Fibroblast of lung (primary cell): ENCODE measurements around the gene MICAL2. TPM values are rescaled to one million over a fixed set of nuclear protein-coding genes. Genes with fewer than 3 reads are reported as not detected.

Experiments
- DNase-seq, 2 donors: peaks; one replicate each; pipeline versions ENCODE4 v3.0.0 to v3.0.0-alpha.2; 2010; ENCODE audit warnings: low read depth in 2 of 2
- H2AFZ ChIP-seq: 2 replicates; pipeline ENCODE4 v1.5.1; 2012; ENCODE audit warnings: low read length, control low read depth, inconsistent platforms
- H3K27ac ChIP-seq: 2 replicates; pipeline ENCODE4 v1.5.1; 2011; ENCODE audit warnings: low read length, control low read depth; ENCODE audit not compliant: insufficient read depth
- H3K27me3 ChIP-seq: 2 replicates; pipeline ENCODE4 v1.5.1; 2011; ENCODE audit warnings: mild to moderate bottlenecking, low read length; ENCODE audit not compliant: control insufficient read depth, insufficient read depth
- H3K36me3 ChIP-seq: 2 replicates; pipeline ENCODE4 v1.5.1; 2011; ENCODE audit warnings: low read length; ENCODE audit not compliant: control insufficient read depth, insufficient read depth
- H3K4me1 ChIP-seq: 2 replicates; pipeline ENCODE4 v1.5.1; 2011; ENCODE audit warnings: low read length; ENCODE audit not compliant: control insufficient read depth, insufficient read depth; ENCODE audit errors: extremely low read depth
- H3K4me2 ChIP-seq: 2 replicates; pipeline ENCODE4 v1.5.1; 2011; ENCODE audit warnings: low read length, control low read depth; ENCODE audit not compliant: insufficient read depth; ENCODE audit errors: extremely low read depth
- H3K4me3 ChIP-seq, 4 experiments: fragments of 200-600 bp in 1 of 4; sonication (generic) in 1 of 4; replicated peaks in 1 of 4; 2 replicates each; pipeline ENCODE4 v1.5.1; 2011 to 2016; ENCODE audit warnings: low read length in 4 of 4, low read depth in 3 of 4, mild to moderate bottlenecking in 3 of 4, control low read depth in 2 of 4, inconsistent platforms in 1 of 4, mixed read lengths in 1 of 4; ENCODE audit not compliant: insufficient read depth in 1 of 4; ENCODE audit errors: control extremely low read depth in 1 of 4
- H3K79me2 ChIP-seq: 2 replicates; pipeline ENCODE4 v1.5.1; 2012; ENCODE audit warnings: mild to moderate bottlenecking, low read length, inconsistent platforms; ENCODE audit not compliant: control insufficient read depth, insufficient read depth
- H3K9ac ChIP-seq: 2 replicates; pipeline ENCODE4 v1.5.1; 2011; ENCODE audit warnings: mild to moderate bottlenecking, low read length, control low read depth; ENCODE audit not compliant: insufficient read depth
- H3K9me3 ChIP-seq: 2 replicates; pipeline ENCODE4 v1.5.1; 2012; ENCODE audit warnings: low read depth, low read length; ENCODE audit not compliant: control insufficient read depth, insufficient read depth
- H4K20me1 ChIP-seq: 2 replicates; pipeline ENCODE4 v1.5.1; 2011; ENCODE audit warnings: low read length; ENCODE audit not compliant: control insufficient read depth, insufficient read depth; ENCODE audit errors: extremely low read depth
- EZH2 ChIP-seq: IDR thresholded peaks from 2 replicates; pipeline ENCODE4 v1.5.1; 2012; ENCODE audit warnings: low read length, control low read depth, mild to moderate bottlenecking; ENCODE audit errors: missing control alignments
- polyA plus RNA-seq, 2 donors: library from polyadenylated mRNA; depleted of rRNA in 1 of 2; stranded (reverse) in 1 of 2; unstranded in 1 of 2; fragments of >200 nt; gene quantifications; 2 replicates each; pipeline ENCODE4 v1.2.1, GENCODE V29; 2011 to 2012; ENCODE audit warnings: missing spikeins in 1 of 2
- total RNA-seq: library from RNA; depleted of rRNA; stranded (reverse); fragments of >200 nt; gene quantifications from 2 replicates; pipeline ENCODE4 v1.2.1, GENCODE V29; 2014
- TF ChIP-seq, protein P1 (sequence below), 2 donors: IDR thresholded peaks in 1 of 2; conservative IDR thresholded peaks in 1 of 2; 1 replicate in 1 of 2; 2 replicates in 1 of 2; pipeline ENCODE4 v1.5.1; 2011 to 2012; ENCODE audit warnings: low read length in 2 of 2, control low read depth in 1 of 2, inconsistent platforms in 1 of 2, low read depth in 1 of 2, mild to moderate bottlenecking in 1 of 2

MICAL2 gene
- total and polyA plus RNA-seq, 2 donors (not counting 1 experiment from before 2014, with no cell fraction given), result 78.5 to 275 TPM

DNA sequence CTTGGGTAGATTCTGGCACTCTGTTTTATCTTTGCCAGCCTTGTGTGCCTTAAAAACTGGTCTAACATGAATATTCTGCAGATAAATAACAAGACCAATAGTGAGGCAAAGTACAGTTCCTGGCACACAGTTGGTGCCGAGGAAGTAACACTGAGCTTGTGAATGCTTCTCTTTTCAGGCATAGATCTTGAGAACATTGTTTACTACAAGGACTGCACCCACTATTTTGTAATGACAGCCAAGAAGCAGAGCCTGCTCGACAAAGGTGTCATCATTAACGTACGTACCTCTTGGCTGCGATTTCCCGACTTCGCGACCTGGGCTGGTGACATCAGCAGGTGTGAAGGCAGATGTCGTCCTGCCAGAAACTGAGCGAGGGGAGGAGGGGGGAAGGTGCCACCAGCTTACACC is 105.7 kb downstream of the MICAL2 start:
- Histone ChIP-seq H3K79me2 (no peaks in the 10 kb centered on the region), H3K9me3 (no peaks in the 10 kb centered on the region), H3K27me3 (no peaks in the 10 kb centered on the region), H3K4me1 (peaks cover 10% of the 10 kb centered on the region), H3K36me3 (peaks cover 27% of the 10 kb centered on the region), H3K27ac (no peak overlapping the region), H3K4me3 (no peak overlapping the region), H4K20me1 (no peaks in the 10 kb centered on the region), H3K4me2 (no peak overlapping the region), H2AFZ (no peak overlapping the region), H3K9ac (no peak overlapping the region)
- no peak for TF ChIP-seq EZH2
- TF ChIP-seq, protein P1, sequence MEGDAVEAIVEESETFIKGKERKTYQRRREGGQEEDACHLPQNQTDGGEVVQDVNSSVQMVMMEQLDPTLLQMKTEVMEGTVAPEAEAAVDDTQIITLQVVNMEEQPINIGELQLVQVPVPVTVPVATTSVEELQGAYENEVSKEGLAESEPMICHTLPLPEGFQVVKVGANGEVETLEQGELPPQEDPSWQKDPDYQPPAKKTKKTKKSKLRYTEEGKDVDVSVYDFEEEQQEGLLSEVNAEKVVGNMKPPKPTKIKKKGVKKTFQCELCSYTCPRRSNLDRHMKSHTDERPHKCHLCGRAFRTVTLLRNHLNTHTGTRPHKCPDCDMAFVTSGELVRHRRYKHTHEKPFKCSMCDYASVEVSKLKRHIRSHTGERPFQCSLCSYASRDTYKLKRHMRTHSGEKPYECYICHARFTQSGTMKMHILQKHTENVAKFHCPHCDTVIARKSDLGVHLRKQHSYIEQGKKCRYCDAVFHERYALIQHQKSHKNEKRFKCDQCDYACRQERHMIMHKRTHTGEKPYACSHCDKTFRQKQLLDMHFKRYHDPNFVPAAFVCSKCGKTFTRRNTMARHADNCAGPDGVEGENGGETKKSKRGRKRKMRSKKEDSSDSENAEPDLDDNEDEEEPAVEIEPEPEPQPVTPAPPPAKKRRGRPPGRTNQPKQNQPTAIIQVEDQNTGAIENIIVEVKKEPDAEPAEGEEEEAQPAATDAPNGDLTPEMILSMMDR (conservative IDR thresholded peaks at IDR 0.05 in 1 of 2, IDR thresholded peaks at IDR 0.05 in 1 of 2; ENCODE audit: low read depth in 1 of 2, low read length in 2 of 2), result no peak
- no peak for DNase-seq

DNA sequence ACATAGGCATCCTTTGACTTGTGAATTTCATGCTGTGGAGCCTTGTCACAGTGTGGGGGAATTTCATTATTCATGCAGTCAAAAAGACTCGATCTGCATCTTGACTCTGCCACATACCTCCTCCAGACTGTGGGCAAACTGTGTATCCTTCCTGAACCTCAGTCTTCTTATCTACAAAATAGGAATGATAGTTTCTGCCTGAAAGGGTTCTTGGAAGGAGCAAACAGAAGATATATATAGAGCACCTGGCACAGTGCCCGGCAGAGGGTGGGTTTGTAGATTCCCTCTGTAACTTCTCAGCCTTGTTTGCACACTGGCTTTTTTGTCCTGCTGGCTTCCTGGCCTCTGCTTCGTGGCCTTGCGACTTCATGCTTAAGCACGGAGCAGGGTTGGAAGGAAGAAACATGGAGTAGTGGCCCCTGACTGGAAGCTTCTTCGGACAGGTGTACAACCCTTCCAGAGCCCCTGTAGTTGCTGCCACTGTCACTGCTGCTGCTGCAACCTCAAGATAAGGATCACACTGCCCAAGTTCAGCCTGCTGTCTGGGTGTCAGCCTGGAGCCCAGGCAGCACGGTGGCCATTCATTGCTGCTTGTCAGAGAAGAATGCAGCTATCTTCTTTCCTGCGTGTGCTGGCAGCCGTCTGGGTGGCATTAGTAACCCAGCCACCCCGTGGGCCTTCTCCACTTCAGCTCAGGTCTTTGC is 106.4 kb downstream of the MICAL2 start:
- H3K79me2 ChIP-seq, result no peaks in the 10 kb centered on the region
- no peaks in the 10 kb centered on the region for H3K27me3 ChIP-seq
- H3K36me3 ChIP-seq, result peaks cover 27% of the 10 kb centered on the region
- H3K4me3 ChIP-seq, result no peak overlapping the region
- no peaks in the 10 kb centered on the region for H4K20me1 ChIP-seq
- no peak overlapping the region for H3K27ac ChIP-seq
- peaks cover 10% of the 10 kb centered on the region for H3K4me1 ChIP-seq
- no peak overlapping the region for H2AFZ ChIP-seq
- DNase-seq, result peak; percentile 64 to 81
- H3K9ac ChIP-seq, result no peak overlapping the region
- TF ChIP-seq, protein P1 (conservative IDR thresholded peaks at IDR 0.05 in 1 of 2, IDR thresholded peaks at IDR 0.05 in 1 of 2; ENCODE audit: low read depth in 1 of 2, low read length in 2 of 2), result no peak
- TF ChIP-seq EZH2, result no peak
- H3K4me2 ChIP-seq, result no peak overlapping the region
- no peaks in the 10 kb centered on the region for H3K9me3 ChIP-seq

DNA sequence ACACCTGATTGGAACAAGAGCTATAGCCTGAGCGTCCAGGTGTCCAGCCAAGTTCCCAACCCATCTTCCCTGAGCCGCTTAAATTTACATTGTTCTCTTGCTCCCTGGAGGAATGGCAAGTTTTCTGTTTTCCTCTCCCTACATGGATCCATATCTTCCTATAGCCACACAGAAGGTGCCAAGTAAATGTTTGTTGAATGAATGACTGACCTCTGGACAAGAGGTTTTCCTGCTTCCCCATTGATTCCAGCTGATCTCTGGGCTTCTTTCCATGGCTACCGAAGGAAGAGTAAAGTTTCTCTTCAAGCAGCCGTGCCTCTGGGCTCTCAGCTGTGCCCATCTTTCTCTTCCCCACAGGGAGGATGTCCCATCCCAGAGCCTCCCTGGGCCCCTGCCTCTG is 107.5 kb downstream of the MICAL2 start:
- no peak for TF ChIP-seq EZH2
- TF ChIP-seq, protein P1 (conservative IDR thresholded peaks at IDR 0.05 in 1 of 2, IDR thresholded peaks at IDR 0.05 in 1 of 2; ENCODE audit: low read depth in 1 of 2, low read length in 2 of 2), result no peak
- DNase-seq, result no peak
- no peak overlapping the region for H3K4me3 ChIP-seq
- H3K9me3 ChIP-seq, result no peaks in the 10 kb centered on the region
- H3K4me2 ChIP-seq, result no peak overlapping the region
- no peaks in the 10 kb centered on the region for H3K79me2 ChIP-seq
- H4K20me1 ChIP-seq, result no peaks in the 10 kb centered on the region
- H3K4me1 ChIP-seq, result peaks cover 13% of the 10 kb centered on the region
- H3K9ac ChIP-seq, result no peak overlapping the region
- H3K27ac ChIP-seq, result no peak overlapping the region
- no peaks in the 10 kb centered on the region for H3K27me3 ChIP-seq
- no peak overlapping the region for H2AFZ ChIP-seq
- H3K36me3 ChIP-seq, result peaks cover 31% of the 10 kb centered on the region
